ENCODE data around the gene PIGQ.

PIGQ gene

DNA sequence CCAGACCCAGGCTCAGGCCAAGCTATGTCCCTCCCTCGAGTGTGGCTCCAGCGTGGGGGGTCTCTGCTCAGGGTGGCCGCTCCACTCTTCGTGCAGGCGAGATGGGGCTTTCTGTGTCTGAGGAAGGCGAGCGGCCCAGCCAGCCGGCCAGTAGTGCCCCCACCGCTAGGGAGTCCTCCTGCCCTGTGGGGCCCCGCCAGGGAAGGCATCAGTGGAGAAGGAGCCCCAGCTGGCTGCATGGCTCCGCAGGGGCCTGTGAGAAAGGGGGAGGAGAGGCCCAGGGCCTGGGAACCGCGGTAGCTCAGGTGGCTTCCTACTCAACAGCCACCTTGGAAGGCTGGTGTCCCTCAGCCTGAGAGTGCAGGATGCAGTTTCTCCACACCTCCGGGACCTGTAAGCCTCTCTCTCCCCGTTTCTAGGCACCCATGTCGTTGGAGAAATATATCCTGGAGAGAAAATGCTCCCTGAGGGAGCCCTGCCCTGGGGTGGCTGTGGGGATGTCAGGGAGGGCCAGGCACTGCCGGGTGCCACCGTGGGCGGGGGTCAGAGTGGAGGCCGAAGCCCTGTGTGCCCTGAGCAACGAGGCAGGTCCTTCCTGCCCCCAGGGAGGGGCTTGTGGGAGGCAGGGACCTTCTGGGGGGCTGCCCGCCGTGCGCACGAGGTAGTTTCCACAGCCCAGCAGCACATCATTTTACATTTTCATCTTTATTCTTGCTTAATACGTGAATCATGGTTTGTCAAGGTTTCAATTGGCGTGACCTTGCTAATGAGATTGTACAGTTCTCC is 3.3 kb downstream of the PIGQ start:
- DNase-seq: no peak

DNA sequence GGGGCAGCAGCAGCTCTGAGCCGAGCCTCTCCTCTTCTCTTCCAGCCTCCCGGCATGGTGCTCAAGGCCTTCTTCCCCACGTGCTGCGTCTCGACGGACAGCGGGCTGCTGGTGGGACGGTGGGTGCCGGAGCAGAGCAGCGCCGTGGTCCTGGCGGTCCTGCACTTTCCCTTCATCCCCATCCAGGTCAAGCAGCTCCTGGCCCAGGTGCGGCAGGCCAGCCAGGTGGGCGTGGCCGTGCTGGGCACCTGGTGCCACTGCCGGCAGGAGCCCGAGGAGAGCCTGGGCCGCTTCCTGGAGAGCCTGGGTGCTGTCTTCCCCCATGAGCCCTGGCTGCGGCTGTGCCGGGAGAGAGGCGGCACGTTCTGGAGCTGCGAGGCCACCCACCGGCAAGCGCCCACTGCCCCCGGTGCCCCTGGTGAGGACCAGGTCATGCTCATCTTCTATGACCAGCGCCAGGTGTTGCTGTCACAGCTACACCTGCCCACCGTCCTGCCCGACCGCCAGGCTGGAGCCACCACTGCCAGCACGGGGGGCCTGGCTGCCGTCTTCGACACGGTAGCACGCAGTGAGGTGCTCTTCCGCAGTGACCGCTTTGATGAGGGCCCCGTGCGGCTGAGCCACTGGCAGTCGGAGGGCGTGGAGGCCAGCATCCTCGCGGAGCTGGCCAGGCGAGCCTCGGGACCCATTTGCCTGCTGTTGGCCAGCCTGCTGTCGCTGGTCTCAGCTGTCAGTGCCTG is 4.4 kb downstream of the PIGQ start:
- no peak for DNase-seq

DNA sequence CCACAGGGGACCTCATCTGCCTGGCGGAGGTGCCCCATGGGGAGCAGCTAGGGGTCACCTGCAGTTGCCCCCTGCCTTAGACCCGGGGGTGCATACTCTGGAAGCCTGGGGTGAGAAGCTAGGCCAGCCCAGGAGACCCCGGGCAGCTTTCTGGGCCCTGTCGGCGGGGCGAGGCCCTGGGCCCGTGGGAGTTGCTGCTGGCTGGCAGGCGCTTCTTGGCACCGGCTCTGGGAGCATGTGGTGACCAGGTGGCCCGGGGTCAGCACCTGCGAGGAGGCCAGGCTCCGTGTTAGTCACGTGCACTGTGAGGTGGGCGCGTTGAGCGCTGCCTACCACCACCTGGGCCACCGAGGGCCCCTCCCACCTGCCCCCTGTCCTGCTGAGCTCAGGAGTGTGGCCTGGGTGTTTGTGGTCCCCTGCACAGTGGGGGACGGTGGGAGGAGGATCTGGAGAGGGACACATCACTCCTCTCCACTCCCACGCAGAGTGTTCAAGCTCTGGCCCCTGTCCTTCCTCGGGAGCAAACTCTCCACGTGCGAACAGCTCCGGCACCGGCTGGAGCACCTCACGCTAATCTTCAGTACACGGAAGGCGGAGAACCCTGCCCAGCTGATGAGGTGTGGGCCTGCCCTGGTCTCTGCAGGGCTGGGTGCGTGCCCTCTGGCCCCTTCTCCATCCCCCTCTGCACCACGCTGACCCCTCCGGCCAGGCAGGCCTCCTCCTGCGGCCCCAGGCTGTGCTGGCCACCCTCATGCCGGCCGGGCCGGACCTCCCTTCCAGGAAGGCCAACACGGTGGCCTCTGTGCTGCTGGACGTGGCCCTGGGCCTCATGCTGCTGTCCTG is 5.8 kb downstream of the PIGQ start:
- DNase-seq: no peak

DNA sequence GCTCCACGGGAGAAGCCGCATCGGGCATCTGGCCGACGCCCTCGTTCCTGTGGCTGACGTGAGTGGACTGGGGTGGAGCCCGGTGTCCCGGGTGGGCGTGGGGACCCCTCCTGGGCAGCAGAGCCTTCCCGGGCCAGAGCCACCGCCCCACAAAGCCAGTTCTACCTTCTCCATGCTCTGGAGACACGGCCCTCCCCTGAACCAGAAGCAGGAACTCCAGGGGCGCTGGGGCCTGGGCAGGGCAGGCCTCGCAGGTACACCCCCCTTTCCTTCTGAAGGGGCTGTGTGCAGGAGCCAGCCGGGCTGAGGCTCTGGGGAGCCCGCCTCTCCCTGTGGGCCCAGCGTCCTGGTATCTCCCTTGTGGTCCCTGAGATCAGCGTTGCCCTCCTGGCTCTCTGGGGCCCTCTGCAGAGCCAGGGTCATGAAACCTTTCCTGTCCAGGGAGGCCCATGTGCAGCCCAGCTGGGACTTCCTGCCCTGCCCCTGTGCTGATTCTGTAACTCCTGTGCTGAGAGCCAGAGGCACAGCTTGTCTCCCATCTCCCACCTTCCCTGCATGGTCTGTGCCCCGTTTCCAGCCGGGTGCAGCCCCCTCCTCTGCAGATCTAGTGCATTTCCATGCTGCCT is 6.5 kb downstream of the PIGQ start:
- no peak for DNase-seq

DNA sequence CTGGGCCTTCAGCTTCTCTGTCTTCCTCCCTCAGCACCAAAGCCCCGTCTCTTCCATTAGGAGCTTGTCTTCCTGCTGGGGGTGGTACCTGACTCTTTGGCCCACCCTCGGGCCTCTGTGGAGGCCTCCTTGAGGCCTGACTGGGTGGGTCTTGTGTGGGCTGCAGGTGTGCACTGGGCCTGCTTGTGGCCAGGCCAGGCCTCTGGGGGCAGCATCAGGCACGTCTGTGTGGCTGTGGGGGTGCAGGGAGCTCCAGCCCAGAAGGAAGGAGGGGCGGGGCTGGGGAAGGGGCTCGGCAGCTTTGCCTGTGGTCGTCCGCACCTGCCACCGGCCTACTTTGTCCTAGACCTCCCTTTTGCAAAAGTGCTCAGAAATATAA is 7.0 kb downstream of the PIGQ start:
- DNase-seq: no peak

DNA sequence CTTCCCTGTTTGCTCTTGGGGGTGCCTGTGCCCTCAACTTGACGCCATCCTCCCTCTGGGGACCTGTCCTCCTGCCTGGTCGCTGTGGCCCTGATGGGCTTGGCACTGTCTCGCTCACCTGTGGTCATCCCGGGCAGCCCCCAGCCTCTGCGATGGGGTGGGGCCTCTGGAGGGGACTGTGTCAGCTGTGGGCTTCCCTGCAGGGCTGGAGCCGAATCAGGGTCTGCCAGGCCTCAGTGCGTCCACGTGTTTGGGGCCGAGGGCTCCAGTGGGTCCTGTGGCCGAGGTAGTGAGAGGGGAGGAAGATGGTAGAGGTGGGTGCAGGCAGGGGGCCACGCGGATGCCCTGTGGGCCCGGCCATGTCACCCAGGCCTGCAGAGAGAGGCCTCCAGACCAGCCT is 8.0 kb downstream of the PIGQ start:
- DNase-seq: no peak

DNA sequence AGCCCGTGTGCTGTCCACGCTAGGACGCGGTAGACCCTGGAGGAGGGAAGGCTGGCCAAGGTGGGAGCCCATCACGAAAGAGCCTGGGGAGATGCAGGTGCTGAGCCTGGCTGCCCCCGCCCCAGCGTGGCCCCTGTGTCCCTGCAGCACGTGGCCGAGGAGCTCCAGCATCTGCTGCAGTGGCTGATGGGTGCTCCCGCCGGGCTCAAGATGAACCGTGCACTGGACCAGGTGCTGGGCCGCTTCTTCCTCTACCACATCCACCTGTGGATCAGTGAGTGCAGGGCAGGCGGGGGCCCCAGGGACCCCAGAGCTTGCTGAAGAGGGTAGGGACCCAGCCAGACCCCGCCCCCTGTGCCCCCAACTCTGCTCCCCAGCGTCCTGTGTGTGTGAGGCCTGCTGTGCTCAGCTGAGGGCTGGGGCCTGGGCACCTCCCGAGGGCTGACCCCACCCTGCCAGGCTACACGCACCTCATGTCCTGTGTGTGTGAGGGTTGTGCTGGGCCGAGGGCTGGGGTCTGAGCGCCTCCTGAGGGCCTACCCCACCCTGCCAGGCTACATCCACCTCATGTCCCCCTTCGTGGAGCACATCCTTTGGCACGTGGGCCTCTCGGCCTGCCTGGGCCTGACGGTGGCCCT is 8.6 kb downstream of the PIGQ start:
- no peak for DNase-seq

DNA sequence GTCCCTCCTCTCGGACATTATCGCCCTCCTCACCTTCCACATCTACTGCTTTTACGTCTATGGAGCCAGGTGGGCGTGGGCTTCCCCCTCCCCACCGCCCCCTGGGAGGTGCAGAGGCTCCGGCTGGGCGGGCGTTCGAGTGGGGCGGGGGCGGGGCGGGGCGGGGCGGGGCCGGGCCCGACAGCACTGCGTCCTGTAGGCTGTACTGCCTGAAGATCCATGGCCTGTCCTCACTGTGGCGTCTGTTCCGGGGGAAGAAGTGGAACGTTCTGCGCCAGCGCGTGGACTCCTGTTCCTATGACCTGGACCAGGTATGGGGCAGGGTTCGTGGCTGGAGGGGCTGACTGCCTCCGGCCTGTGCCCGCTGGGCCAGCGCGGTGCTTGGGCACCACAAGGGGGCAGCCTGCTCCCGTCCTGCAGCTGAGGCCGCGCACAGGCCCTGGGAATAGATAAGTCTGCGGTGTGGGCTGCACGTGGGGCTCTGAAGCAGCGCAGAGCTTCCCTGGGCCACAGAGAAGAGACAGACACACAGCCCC is 9.2 kb downstream of the PIGQ start:
- DNase-seq: peak; percentile 69

DNA sequence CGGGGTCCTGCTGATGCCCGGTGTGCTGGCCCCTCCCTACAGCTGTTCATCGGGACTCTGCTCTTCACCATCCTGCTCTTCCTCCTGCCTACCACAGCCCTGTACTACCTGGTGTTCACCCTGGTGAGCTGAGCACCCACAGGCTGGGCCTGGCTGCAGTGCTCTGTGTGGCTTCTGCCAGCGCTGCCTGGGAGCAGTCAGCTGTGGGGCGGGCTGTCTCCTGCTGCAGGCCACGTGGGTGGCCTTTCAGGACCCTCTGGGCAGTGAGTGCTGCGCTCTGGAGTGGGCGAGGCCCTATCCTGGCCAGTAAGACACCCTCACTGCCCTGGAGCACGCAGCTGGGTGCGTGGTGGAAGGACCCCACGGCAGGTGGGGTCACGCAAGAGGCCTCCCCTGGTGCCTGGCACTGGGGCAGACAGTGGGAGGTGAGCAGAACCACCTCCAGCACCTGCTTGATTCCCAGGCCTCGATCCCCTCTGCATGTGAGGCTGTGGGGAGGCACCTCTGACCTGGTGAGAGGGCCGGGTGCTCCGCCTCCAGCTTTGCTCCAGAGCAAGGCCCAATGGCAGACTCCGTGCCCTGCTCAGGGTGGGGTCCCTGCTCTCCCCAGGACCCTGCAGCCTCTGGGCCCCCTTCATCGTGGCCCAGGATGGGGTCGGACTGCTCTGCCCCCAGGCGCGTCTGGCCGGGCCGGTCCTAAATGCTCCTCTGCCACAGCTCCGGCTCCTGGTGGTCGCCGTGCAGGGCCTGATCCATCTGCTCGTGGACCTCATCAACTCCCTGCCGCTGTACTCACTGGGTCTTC is 10.6 kb downstream of the PIGQ start:
- no peak for DNase-seq

DNA sequence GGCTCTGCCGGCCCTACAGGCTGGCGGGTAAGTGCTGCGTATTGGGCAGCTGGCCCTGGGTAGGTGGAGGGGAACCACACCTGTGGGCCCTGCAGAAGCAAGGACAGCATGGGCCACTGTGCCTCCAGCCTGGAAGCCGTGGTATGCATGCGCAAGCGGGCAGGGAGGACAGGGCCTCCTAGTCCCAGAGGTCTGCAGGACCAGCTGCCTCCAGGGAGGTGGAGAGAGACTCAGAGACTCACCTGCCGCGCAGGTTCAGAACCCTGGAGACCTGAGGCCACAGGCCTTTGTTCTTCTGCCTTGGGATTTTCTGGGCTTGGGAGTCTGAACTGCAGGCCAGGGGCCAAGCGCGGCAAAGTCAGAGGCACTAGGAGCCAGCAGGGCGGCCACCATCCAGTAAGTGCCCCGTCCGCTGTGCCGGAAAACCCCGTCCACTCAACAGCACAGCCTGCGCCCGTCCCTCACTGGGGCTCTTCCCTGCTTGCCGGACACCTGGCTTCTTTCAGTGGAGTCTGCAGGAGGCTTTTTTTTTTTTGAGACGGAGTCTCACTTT is 11.3 kb downstream of the PIGQ start:
- no peak for DNase-seq

DNA sequence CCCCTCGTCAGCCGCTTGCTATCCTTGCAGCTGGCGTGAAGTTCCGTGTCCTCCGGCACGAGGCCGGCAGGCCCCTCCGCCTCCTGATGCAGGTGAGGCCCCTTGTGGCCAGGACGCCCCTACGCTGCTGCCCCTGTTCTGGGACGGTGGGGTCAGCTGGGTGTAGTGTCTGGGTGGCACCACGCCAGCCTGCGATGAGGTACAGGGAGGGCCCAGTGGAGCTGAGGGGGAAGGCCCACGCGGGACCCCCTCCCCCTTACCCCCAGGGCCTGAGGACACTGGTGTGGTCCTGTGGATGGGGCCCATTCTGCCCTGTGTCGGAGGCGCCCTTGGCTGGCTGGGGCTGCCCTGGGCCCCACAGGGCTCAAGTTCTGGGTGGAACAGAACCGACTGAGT is 12.4 kb downstream of the PIGQ start:
- DNase-seq: no peak

DNA sequence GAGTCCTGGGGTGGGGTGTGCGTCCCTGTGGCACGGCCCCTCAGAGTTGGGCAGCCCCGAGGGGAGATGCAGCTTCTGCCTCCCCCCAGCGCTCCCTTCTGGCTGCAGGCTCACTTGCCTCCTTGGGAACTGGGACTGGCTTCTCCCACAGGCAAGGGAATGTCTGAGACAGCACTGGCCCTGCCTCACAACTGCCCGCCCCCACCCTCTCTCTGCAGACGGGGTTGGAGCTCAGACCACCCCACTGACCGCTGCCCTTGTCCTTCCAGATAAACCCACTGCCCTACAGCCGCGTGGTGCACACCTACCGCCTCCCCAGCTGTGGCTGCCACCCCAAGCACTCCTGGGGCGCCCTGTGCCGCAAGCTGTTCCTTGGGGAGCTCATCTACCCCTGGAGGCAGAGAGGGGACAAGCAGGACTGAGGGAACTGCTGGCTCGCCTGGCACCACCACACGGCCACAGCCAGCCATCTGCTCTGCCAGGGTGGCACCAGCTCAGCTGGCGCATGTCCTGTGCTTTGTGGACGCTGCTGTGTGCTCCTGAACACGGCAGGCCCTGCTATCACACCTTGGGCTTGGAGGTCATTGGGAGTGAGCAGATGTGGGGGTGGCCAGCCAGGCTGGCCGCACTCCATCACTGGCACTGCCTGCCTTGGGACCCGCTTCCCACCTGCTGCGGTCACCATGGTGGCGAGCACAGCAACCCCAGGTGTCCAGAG is 13.0 kb downstream of the PIGQ start:
- DNase-seq: no peak

DNA sequence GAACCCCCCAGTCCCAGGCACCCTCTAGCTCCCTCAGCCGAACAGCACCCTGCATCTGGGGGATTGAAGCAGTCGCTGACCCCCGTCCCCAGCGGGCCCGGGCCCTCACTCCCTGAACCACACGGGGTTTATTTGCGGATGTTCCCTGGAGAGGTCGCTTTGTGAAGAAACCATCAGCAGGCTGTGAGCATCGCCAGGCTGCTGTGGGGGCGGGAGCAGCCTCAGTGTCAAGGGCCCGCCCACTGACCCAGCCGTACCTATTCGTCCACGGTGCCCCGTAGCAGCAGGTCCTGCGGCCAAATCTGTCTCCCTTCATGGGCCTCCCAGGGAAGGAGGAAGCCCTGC is 13.7 kb downstream of the PIGQ start:
- DNase-seq: no peak

DNA sequence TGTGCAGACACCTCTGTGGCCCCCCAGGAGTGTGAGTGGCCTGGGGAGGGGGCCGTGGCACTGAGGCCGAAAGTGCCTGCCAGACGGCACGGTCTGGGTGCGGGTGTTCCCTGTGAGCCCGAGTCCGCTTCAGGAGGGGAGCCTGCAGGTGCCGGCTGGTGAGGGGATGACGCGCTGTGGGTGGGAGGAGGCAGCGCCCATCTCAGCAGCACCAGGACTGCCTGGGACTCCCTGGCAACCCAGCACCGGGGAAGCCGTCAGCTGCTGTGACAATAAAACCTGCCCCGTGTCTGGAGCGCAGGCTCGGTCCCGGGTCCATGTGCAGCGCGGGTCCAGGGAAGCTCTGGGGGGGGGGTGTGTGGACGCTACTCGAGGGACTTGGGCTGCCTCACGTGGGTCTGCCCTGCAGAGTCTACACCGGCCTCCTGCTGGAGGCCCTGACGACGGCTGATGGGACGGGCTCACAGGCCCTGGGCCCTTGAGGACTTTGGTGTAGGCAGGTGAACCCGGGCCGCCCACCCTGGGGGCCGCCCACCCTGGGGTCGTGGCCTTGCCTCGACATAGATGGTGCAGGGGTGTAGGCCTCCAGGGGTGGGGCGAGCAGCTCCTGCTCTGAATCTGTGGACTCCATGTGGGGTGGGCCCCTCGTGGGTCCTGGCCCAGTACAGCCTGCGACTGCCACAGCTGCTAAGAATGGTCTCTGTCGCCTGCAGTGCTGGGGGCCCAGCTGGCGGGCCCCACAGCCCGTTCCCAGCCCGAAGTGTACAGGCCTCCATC is 14.2 kb downstream of the PIGQ start:
- no peak for DNase-seq

DNA sequence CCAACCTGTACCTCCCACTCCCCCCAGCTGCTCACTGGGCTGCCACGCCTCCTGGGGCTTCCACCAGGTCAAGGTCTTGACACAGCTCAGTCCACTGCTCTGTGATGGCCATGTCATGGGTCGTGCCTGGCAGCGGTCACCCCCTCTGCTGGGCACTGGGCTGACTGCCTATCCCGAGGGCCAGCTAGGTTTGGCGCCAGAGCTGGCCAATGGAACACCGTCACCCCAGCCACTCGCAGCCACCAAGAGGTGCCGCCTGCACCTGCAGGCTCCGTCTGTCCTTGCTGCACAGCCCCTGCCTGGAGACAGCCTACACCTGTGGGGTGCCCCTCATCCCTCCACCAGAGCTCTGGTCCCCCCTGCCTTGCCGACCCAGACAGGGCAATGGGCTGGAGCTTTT is 15.6 kb downstream of the PIGQ start:
- no peak for DNase-seq

DNA sequence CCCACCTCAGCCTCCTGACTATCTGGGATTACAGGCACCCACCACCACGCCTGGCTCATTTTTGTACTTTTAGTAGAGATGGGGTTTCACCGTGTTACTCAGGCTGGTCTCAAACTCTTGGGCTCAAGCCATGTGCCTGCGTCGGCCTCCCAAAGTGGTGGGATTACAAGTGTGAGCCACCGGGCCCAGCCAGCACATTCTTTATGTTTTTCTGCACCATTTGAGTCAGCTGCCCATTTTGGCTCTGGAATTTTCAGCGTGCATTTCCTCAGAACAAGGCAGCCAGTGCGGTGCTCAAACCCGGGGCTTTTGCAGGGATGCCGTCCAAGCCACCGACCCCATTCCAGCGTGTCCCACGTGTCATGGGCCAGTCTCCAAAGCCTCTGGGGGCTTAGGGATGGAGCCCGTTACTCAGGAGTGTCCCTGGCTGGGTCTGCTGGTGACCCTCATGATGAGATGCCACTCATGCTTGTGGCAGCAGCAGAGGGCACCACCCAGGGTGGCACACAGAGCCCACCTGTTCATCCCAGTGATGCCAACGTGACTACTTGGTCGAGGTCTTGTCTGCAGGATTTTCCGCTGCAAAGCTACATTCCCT is 16.4 kb downstream of the PIGQ start:
- no peak for DNase-seq

DNA sequence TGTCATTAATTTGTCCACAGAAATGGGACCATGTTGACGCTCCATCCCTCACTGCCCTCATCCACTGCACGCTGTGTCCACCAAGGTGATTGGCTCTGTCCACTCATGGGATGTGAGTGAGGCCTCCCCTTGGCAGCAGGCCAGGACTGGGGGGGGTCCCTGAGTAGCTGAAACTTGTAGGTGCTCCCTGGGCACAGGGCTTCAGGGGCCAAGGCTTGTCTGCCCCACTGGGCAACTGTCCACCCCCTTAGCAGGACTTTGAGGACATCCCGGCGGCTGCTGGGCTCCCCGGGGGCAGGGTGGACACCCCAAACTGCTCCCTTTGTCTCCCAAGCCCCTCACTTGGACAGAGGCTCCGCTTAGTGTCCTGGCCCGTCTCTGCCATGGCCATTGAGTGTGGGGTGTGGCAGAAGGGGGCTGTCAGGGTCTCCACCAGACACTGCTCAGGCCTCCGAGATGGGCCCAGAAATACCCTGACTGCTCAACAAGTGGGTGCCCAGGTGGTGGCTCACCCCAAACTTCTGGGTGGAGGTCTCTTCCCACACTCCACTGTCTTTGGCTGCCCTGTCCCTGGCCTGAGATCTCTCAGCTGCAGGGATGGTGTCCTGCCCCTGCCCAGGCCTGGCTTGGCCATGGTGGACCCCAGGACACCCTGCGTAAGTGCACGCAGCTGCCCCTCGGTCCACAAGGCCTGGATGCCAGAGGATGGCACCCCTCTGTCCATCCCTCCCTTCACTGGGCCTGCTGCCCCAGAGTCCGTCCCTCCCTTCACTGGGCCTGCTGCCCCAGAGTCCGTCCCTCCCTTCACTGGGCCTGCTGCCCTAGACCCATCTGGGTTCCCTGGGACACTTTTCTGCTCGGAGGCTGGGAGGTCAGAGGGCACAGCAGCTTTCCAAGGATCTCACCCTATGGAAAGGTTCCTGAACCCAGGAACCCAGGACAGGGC is 17.1 kb downstream of the PIGQ start:
- no peak for DNase-seq

DNA sequence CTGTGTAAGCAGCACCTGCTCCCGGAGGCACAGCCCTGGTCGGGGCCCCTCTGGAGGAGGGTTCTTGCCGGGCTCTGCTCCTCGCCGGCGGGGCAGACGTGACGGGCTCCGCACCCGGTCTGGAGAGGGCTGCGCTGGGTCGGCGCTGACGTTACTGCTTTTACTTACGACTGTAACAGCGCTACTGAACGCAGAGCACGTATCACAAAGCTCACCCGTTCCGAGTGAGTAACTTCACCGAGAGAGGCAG is 18.8 kb downstream of the PIGQ start:
- peak; percentile 79 for DNase-seq

Data from stimulated activated CD4-positive, alpha-beta T cell treated with anti-CD3 and anti-CD28 coated beads, Interleukin-1b, Interleukin-23, amount 100 ng/mL, for 48 hours (primary cell).